HG02678 (cell line): ENCODE results near the gene CDK6.

Source experiments
- ATAC-seq: cut with Tn5 transposase; IDR thresholded peaks from one replicate; pipeline ENCODE4 v1.9.1; 2021; ENCODE audit warnings: mild to moderate bottlenecking, moderate library complexity; ENCODE audit not compliant: unreplicated experiment

CDK6 gene

GRCh38 chr7:92715963-92716362 is 120.4 kb downstream of the CDK6 start:
- no peak for ATAC-seq

- no peak for ATAC-seq
These were observed 121.6 kb downstream of the CDK6 start for GRCh38 chr7:92714767-92715166.

DNA sequence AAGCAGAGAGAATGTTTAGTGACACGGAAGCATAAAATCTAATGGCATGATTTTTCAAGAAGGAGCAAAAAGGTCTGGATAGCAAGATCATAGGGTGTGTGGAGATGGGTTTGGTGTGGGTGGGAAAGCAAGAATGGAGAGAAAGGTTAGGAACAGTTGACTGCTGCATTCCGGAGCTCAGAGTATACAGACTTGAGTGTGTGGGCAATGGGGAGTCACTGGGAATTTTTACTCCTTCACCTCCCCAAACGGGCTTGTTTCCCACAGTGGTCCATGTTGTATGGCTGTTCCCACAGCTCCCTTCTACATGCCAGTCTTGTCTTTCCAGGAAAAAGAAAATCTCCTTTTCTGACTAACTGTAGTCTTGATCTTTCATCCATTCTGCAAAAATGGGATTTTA is 122.1 kb downstream of the CDK6 start:
- ATAC-seq, result no peak

GRCh38 chr7:92709912-92710311 is 126.5 kb downstream of the CDK6 start:
- ATAC-seq, result no peak

GRCh38 chr7:92709150-92709549 is 127.2 kb downstream of the CDK6 start:
- ATAC-seq, result no peak

GRCh38 chr7:92708111-92709042 is 128.0 kb downstream of the CDK6 start:
- no peak for ATAC-seq

DNA sequence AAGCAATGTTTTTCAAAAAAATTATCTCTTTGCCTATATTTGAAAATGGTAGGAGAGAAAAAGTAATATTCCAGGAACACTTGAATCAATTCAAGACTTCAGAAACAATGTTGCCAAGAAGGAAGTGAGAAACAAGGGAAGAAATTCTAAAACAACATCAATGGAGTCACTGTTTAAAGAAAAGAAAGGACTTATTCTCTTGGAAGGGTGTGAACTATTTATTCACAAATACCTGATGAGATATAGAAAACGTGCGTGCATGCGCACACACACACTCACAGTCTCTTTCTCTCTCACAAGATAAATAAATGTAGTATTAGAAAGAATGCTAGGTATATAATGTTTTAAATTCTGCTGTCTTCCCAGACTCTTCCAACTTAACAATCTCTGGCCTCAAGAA is 128.9 kb downstream of the CDK6 start:
- no peak for ATAC-seq

GRCh38 chr7:92706563-92706962 is 129.8 kb downstream of the CDK6 start:
- no peak for ATAC-seq

- ATAC-seq, result no peak
These were observed 130.5 kb downstream of the CDK6 start for GRCh38 chr7:92705831-92706230.

GRCh38 chr7:92704858-92705257 is 131.5 kb downstream of the CDK6 start:
- ATAC-seq, result no peak

DNA sequence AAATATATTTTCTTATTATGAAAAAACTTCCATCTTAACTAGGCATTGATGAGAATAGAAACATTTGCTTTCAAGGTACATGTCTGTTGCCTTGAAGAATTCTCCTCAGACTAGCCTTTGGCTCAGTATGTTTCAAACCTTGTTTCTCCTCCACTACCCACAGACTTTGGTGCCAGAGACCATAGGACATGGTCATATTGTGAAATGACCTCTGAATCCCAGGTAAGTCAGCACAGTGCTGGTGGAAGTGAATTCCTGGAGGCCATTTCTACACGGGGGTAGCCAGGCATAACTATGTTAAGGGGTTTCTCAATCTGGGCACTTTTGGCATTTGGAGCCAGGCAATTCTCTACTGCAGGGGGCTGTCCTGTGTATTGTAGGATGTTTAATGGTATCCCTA is 133.8 kb downstream of the CDK6 start:
- ATAC-seq, result no peak

- no peak for ATAC-seq
These were observed 136.3 kb downstream of the CDK6 start for GRCh38 chr7:92699966-92700514.

DNA sequence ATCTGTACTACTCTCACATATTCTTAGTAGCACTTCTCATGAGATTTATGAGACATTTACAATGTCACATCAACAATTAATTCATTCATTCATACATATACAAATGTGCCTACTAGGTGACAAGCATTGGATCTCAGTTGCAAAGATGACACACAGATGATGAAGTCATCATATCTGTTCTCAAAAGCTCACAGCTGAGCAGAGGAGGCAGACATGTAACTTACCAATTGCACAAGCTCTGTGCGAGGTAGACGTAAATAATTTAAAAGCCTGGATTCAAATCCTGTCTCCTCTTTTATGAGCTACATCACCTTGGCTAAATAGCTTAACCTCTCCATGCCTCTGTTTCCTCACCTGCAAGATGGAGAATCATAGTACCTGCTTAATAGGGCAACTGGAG is 136.8 kb downstream of the CDK6 start:
- no peak for ATAC-seq

DNA sequence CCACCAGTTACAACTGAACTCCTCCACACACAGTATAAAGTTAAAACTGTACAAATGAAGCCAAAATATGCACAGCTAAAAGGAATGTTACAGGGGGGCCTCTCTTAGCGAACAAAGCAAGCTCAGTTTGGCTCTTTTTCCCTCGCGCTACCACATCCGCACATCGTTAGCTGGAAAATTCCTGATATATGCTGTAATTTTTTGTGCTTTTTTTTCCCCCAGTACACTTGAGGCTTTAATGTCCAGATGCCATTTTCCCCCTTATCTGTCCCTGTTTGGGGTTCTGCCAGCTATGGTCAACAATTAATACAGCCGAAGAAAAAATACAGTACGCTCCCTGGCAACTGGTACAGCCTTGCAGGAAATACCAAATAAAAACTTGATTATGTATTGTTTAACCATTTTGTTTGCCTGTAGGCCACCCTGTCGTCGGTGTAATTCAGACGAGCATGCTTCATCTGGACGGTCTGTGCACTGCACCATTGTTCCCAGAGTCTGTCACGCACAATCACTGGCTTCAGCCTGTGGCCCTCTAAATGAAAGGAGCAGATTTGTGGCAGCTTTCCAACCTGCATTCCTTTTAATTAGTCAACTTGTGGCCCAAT is 138.0 kb downstream of the CDK6 start:
- ATAC-seq, result no peak

- no peak for ATAC-seq
These were observed 139.0 kb downstream of the CDK6 start for GRCh38 chr7:92697414-92697813.

DNA sequence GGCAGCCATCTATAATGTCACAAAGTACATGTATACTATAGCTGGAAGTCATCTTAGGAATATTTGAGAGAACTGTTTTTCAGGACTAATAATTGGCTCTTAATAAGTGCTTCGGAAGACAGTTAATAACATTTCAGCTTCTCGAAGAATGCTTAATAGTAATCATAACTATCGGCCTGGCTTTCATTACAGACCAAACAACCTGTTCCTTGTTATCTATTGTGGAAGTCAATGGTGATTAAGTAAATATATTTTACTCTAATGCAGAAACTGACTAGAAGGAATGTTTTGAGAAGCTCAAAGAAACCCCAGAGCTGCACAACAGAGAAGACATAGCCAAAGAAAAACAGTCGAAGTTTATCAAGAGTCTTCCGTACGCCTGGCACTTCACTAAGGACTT is 139.4 kb downstream of the CDK6 start:
- no peak for ATAC-seq

DNA sequence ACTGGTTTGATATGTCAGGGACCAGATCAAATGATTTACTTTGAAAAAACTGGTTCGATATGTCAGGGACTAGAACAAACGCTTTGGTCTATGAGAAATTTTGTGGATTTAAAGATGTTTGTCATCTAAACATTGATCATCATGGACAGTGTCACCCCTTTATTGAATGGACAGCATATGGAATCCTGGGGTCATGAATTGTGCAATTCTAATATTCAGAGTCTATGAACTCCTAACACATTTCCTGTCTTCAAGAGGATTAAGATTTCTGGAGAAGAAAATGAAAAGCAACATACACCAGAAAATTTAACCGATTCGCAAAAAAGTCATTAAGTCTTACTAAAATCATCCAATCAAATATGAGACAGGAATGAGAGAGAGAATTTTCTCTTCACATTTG is 139.8 kb downstream of the CDK6 start:
- no peak for ATAC-seq

DNA sequence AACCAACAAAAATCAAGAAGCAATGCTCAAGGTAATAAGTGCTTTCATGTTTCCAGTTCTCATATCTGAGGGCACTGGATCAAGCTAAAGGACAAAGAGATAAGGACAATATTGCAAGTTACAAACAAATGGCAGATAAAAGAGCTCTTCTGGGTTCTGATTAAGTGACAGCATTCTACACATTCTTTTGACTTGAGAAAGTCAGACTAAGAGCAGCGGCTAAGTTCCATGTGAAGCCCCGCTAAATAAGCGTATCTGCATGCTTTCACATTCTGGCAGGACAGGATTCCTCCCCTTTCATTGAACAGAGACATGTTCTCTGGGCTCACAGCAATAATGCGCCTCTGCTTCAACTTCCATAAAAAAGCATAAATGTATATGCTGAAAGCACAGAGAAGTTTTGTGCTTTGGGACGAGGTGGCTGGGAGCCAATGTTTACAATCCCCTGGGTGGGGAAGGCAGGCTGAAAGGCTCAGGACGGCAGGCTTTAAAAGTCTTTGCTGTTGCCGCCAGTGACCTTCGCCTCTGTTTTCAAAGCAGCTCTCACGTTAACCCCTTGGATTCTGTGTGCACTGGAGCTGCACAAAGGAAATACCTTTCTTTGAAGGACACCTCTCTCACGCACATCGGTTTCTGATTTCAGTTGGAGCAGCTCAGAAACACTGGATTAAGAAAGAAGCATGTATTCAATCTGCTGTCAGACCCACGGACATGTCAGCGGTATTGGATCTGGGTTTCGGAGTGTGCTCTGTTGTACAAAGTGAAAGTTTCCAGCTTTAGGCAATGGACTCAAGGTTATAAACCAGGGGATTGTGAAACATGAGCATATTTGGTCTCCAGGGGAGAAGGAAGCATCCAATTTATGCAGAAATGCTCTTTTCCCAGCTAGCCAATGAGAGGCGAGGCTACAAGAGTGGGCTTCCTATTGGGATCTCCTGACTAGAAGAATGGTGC is 140.8 kb downstream of the CDK6 start:
- ATAC-seq, result peak; percentile 40

DNA sequence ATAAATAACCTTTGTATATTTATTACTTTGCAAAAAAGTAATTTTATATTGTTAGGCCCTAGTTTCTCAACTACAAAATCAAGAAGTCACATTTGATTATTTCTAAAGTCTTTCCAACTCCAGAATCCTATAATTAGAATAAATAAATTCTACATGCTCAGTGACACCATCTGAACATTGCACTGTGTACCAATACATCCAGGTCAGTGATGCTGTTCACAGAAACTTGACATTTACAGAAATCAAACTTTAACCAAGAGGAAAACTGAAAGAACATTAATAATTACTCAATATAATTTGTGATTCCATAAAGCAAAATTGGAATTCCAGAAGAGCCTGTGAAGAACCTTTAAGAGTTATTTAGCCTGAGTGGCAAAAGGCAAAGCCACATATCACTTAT is 142.2 kb downstream of the CDK6 start:
- ATAC-seq, result no peak

DNA sequence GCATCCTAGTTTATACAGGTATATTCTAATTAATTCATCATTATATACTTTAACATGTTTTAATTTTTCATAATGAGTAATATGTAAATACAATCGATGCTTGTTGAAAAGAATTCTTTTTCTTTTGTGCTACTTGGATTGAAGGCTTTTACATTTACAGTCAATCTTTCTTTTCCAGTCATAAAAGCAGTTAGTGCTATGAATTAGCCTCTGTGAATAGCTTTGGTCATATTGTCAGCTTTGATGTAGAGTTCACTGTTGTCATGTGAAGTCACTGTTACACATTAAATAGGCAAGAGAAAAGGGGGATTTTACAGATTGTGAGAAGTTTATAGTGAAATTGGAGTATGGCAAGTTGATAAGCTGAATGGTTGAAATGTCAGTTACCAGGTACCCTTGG is 142.9 kb downstream of the CDK6 start:
- ATAC-seq, result no peak

DNA sequence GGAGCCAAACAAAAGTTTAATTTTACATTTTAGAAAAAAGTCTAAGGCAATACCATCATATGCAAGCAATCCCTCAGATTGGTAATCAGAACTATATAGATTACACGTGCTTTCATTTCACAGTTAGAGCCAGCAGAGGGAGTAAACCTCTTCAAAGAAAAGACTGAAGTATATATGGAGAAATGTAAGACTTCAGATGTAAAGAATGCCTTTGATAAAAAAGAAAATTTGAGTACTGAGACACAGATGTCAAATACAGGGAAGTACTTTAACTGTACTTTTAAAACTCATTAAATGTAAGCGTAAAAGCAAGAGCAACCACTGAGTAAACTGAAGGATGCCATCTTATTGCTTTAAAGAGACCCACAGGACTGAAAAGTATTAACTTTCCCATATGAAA is 144.8 kb downstream of the CDK6 start:
- ATAC-seq, result peak; percentile 69
